T-helper 2 cell treated with Interferon-gamma antibody and Interleukin-4, amounts not matched to agents 5 μg/mL and 100 μg/mL, for 36 hours (primary cell): ENCODE data around the gene GTF3A.

Experiments
- DNase-seq: peaks from one replicate; pipeline ENCODE4 v3.0.0; 2021; ENCODE audit warnings: low spot score
- H3K27ac Mint-ChIP-seq: one replicate; pipeline ENCODE4 v1.8.0; 2021; ENCODE audit warnings: mild to moderate bottlenecking, mixed read lengths
- H3K27me3 Mint-ChIP-seq: one replicate; pipeline ENCODE4 v1.8.0; 2021; ENCODE audit warnings: low read depth, mixed read lengths
- H3K36me3 Mint-ChIP-seq: one replicate; pipeline ENCODE4 v1.8.0; 2021; ENCODE audit warnings: low read depth, mixed read lengths
- H3K4me1 Mint-ChIP-seq: one replicate; pipeline ENCODE4 v1.8.0; 2021; ENCODE audit warnings: low read depth, mixed read lengths
- H3K4me3 Mint-ChIP-seq: one replicate; pipeline ENCODE4 v1.8.0; 2022; ENCODE audit warnings: mild to moderate bottlenecking, moderate library complexity, mixed read lengths
- H3K9me3 Mint-ChIP-seq: one replicate; pipeline ENCODE4 v1.8.0; 2021; ENCODE audit warnings: mixed read lengths

Gene GTF3A

DNA sequence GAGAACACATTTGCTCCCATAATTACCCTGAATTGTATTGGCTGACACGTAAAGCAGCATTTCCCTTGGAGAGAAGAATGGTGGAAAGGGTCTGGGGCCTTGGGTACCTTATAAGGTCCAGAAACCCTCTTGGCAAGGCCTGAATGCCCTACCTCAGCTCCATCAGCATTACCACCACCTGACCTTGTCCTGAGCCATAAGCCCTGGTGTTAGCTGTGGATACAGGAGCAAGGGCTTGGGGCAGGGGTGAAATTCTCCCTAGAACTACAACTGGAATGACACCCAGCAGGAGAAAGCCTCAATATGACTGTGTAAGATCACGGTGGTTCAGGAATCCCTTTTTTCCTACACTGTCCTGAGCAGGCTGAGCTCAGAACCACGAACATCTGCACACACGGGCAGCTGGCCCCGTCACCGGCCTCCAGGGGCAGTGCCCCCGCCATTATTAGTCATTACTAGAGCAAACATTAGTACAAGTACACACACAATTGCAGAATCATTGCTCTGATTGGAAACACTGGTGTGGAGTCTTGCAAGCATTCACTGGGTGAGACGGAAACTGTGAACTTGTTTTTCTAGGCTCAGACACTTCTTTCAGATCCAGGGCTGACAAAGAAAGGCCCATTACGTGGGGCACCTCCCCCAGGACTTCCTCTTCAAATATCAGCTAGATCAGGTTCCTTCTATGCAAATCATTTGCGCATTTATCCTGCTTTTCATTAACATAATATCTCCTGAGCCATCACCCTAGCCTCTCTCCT is 52.7 kb downstream of the GTF3A start:
- H3K4me1 Mint-ChIP-seq, result peaks cover 15% of the 10 kb centered on the region
- DNase-seq, result no peak
- H3K27me3 Mint-ChIP-seq, result no peaks in the 10 kb centered on the region
- peak overlapping the region; percentile 8 for H3K4me3 Mint-ChIP-seq
- H3K36me3 Mint-ChIP-seq, result no peaks in the 10 kb centered on the region
- peaks cover 1% of the 10 kb centered on the region for H3K9me3 Mint-ChIP-seq
- peak overlapping the region; percentile 34 for H3K27ac Mint-ChIP-seq

DNA sequence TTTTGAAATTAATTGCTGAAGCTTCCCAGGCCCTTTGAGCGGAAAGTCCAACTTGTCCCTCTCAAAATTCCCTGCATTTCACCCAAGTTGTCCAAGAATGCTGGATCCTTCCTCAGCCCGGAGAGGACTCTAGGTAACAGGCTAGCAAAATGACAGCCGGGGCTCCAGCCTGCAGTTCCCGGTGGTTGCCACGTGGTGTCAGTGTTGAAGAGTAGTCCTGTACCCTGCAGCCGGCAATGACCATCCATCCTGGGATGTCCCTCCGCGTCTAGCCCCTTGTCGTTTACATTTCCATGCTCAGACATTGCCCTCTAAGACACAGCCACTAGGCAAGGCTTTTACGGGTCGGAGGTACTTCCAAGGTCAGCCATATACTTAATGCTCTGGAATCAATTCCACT is 57.3 kb downstream of the GTF3A start:
- Mint-ChIP-seq H3K4me3 (no peak overlapping the region), H3K27me3 (peaks cover 3% of the 10 kb centered on the region), H3K27ac (no peak overlapping the region), H3K9me3 (peaks cover 3% of the 10 kb centered on the region), H3K4me1 (peaks cover 23% of the 10 kb centered on the region), H3K36me3 (no peaks in the 10 kb centered on the region)
- peak; percentile 17 for DNase-seq

DNA sequence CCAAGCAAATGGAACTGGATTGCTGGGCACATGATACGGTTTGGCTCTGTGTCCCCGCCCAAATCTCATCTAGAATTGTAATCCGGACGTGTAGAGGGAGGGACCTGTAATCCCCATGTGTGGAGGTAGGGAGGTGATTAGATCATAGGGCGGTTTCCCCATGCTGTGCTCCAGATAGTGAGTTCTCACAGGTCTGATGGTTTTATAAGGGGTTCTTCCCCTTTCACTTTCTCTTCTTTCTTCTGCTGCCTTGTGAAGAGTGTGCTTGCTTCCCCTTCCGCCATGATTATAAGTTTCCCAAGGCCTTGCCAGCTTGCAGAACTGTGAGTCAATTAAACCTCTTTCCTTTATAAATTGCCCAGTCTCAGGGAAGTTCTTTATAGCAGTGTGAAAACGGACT is 58.6 kb downstream of the GTF3A start:
- Mint-ChIP-seq H3K4me1 (peaks cover 14% of the 10 kb centered on the region), H3K4me3 (no peak overlapping the region), H3K27ac (no peak overlapping the region), H3K27me3 (peaks cover 3% of the 10 kb centered on the region), H3K36me3 (no peaks in the 10 kb centered on the region), H3K9me3 (peaks cover 3% of the 10 kb centered on the region)
- no peak for DNase-seq

DNA sequence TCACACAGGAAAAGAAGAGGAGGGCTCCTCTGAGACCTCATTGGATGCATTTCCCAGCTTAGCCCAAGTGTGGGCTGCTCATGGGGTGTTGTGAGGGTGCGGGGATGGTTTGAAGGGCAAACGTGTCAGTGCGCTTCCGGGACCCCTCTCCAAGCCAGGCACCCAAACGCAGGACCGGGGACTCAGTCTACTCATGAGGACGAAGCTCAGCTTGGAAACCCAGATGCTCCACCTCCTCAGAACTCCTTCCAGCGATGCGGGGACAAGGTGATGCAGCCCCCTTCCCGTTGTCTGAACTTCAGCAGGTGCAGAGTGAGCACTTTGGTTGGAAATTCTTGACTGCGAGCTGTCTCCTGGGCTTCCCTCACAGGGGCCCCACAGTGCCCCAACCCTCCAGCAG is 59.0 kb downstream of the GTF3A start:
- Mint-ChIP-seq H3K27me3 (peaks cover 3% of the 10 kb centered on the region), H3K9me3 (peaks cover 3% of the 10 kb centered on the region), H3K4me3 (no peak overlapping the region), H3K36me3 (no peaks in the 10 kb centered on the region), H3K27ac (no peak overlapping the region), H3K4me1 (peaks cover 11% of the 10 kb centered on the region)
- DNase-seq, result no peak
